ENCODE data around the gene RFX4.

GRCh38 chr12:106736051-106736957 is 153.5 kb downstream of the RFX4 start:
- TF ChIP-seq POLR2A (IDR thresholded peaks at IDR 0.05; ENCODE audit: low read depth, low read length), result no peak
- TF ChIP-seq, protein P1, sequence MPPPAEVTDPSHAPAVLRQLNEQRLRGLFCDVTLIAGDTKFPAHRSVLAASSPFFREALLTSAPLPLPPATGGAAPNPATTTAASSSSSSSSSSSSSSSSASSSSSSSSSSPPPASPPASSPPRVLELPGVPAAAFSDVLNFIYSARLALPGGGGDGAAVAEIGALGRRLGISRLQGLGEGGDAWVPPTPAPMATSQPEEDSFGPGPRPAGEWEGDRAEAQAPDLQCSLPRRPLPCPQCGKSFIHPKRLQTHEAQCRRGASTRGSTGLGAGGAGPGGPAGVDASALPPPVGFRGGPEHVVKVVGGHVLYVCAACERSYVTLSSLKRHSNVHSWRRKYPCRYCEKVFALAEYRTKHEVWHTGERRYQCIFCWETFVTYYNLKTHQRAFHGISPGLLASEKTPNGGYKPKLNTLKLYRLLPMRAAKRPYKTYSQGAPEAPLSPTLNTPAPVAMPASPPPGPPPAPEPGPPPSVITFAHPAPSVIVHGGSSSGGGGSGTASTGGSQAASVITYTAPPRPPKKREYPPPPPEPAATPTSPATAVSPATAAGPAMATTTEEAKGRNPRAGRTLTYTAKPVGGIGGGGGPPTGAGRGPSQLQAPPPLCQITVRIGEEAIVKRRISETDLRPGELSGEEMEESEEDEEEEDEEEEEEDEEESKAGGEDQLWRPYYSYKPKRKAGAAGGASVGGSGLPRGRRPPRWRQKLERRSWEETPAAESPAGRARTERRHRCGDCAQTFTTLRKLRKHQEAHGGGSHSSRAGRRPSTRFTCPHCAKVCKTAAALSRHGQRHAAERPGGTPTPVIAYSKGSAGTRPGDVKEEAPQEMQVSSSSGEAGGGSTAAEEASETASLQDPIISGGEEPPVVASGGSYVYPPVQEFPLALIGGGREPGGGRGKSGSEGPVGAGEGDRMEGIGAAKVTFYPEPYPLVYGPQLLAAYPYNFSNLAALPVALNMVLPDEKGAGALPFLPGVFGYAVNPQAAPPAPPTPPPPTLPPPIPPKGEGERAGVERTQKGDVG (CRISPR knock-in tag; IDR thresholded peaks at IDR 0.05), result no peak
- peak; percentile 21 to 50 (median 24); a peak in 4 of 6 replicates for TF ChIP-seq CTCF (IDR thresholded peaks at IDR 0.05 in 2 of 3, conservative IDR thresholded peaks at IDR 0.05 in 1 of 3; ENCODE audit: control insufficient read depth in 2 of 3, extremely low read depth in 1 of 3, insufficient read depth in 1 of 3, low read depth in 3 of 3, low read length in 3 of 3)
- TF ChIP-seq POLR2AphosphoS5 (IDR thresholded peaks at IDR 0.05; ENCODE audit: low read length), result no peak
- TF ChIP-seq SMC3 (IDR thresholded peaks at IDR 0.05; ENCODE audit: borderline replicate concordance, low read length), result peak; percentile 60; the same call in 1 of the 2 replicates
- TF ChIP-seq MYC (IDR thresholded peaks at IDR 0.05; ENCODE audit: insufficient read depth, insufficient read length, insufficient replicate concordance, low read length, severe bottlenecking), result no peak
- no peak for TF ChIP-seq SMARCA5 (IDR thresholded peaks at IDR 0.05)
- TF ChIP-seq MAX (IDR thresholded peaks at IDR 0.05; ENCODE audit: low read depth, low read length), result no peak
- no peak for TF ChIP-seq ZNF687 (IDR thresholded peaks at IDR 0.05)
- no peak for TF ChIP-seq FOXM1 (IDR thresholded peaks at IDR 0.05; ENCODE audit: low read depth, low read length)
- TF ChIP-seq ATF7 (IDR thresholded peaks at IDR 0.05; ENCODE audit: low read depth), result no peak
- no peak for TF ChIP-seq SREBF1 (IDR thresholded peaks at IDR 0.05; ENCODE audit: low read length)
- no peak for TF ChIP-seq EZH2 (IDR thresholded peaks at IDR 0.05; ENCODE audit: borderline replicate concordance, control insufficient read depth, low read depth, low read length)

Measured in GM12878 (cell line).